MV-4-11 (cell line): ENCODE measurements around the gene GDPD3.

Experiments used
- DNase-seq: peaks from one replicate; lab custom pipeline; 2025; lab: John Stamatoyannopoulos, UW

Gene GDPD3

DNA sequence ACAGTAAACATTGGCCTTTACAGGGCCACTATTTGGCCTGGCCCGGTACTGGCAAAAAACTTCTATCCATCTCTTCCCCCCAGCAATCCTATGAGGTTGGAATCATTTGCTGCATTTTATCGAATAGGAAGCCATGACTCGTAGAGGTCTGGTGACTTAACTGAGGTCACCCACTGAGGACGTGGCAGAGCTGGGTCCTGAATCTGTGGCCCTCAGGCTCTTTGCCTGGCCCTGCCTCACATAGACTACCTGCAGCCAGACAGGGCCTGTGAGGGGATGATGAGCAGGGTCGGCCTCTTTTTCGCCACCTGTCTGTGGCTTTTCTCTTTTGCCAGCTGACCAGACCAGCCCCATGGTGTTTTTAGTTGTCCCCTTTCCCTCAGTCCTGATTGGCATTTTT lies 35.7 kb downstream of the GDPD3 start:
- DNase-seq = no peak

DNA sequence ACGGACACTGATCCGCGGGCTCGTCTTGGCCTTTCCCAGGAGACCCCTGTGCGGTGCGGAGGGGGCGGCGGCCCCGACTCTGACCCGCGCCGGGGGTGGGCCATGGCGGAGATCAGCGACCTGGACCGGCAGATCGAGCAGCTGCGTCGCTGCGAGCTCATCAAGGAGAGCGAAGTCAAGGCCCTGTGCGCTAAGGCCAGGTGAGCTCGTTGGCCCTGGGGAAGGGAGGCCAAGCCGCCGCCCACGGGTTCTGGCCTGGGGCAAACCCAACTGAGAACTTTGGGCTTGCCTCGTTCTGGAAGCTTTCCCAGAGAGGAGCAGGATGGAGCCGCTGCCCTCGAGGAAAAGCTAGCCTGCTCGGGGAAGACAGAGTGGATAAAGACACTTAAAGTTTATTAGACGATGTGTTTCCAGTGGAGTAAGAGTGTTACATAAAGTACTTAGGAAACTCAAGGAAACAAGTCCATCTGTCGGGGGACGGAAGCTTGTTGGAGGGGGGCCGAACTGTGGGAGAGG lies 37.0 kb downstream of the GDPD3 start:
- DNase-seq = no peak

DNA sequence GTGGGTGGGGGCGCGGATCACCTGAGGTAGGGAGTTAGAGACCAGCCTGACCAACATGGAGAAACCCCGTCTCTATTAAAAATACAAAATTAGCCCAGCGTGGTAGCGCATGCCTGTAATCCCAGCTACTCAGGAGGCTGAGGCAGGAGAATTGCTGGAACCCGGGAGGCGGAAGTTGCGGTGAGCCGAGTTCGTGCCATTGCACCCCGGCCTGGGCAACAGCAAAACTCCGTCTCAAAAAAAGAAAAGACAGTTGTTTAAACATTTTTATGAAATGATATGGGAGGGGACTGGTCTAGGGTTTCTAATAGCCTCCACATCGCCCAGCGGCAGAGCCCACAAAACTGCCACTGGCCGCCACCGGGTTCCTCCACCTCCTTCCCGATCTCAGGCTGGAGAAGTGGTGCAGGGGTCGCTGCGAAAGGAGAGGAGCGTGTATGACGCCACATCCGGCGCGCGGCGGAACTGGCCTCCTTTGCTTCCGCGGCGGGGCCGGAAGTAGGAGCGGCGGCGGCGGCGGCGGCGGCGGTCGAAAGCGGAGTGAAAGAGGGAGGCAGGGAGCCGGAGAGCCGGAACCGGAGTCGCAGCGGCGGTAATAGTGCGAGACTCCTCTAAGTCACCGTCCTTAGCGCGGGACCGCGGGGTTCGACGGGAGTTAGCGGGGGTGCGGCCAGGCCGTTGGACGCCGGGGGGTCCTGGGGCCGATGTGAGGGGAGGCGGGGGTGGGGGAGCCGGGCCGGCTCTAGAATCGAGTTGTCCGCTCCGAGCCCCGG lies 37.6 kb downstream of the GDPD3 start, which contains the start of gene PPP4C:
PPP4C (plus strand) TSS at position 492 of the 773 bp plus-strand sequence. CDS start 384 bp downstream, outside the sequence.
- peak; percentile 83 for DNase-seq

DNA sequence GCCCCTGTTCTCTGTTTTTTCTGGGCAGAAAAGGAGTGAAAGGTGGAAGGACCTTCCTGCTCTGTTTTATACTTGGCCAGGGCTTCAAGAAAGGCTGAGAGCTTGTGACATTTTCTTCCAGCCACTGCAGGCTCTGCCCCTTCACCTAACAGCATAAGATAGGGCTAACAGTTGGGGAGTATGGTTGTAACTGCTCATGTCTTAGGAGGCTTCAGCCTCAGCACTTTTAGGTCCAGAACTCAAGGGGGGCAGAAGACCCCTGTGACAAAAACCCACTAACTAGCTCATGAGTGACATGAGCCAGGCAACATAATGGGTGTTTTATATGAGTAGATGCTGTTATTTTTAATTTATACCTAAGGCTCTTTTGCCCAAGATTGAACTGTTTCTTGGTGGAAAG lies 42.8 kb downstream of the GDPD3 start:
- no peak for DNase-seq

DNA sequence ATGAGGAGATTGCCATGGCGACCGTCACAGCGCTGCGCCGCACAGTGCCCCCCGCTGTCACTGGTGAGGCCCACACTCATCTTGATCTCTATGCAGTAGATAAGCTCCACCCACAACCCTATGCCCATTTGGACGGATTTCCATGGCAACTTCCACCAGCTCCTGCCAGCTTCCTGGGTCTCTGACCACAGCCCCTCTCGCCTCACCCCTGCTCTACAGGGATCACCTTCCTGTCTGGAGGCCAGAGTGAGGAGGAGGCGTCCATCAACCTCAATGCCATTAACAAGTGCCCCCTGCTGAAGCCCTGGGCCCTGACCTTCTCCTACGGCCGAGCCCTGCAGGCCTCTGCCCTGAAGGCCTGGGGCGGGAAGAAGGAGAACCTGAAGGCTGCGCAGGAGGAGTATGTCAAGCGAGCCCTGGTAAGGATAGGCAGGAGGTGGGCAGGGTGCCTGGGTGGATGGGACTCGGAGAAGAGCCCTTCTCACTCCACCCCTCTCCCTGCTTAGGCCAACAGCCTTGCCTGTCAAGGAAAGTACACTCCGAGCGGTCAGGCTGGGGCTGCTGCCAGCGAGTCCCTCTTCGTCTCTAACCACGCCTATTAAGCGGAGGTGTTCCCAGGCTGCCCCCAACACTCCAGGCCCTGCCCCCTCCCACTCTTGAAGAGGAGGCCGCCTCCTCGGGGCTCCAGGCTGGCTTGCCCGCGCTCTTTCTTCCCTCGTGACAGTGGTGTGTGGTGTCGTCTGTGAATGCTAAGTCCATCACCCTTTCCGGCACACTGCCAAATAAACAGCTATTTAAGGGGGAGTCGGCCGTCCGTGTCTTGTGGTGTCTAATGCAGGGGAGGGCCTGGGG lies 43.5 kb downstream of the GDPD3 start:
- no peak for DNase-seq

DNA sequence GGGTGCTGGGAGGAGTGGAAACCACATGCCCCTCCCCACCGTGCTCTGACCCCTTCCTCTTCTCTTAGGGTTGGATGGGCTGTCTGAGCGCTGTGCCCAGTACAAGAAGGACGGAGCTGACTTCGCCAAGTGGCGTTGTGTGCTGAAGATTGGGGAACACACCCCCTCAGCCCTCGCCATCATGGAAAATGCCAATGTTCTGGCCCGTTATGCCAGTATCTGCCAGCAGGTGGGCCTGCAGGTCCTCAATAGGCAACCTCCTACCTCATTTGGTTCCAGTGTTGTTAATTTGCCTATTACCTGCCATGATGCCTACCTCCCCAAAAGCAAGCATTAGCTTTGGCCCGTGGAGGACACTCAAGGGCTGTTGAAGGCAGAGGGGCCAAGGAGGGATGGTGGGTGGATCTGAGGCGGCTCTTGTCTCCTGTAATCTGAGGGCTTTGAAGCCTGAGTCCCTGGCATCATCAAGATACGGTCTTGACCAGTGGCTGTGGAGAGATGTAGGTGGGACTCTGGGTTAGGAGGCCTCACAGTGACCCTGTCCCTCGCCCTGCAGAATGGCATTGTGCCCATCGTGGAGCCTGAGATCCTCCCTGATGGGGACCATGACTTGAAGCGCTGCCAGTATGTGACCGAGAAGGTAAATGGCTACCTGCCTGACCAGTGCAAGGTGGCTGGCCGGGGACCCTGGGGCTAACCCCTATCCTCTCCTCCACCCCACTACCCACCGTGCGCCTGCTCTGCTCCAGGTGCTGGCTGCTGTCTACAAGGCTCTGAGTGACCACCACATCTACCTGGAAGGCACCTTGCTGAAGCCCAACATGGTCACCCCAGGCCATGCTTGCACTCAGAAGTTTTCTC lies 44.4 kb downstream of the GDPD3 start:
- peak; percentile 25 for DNase-seq

DNA sequence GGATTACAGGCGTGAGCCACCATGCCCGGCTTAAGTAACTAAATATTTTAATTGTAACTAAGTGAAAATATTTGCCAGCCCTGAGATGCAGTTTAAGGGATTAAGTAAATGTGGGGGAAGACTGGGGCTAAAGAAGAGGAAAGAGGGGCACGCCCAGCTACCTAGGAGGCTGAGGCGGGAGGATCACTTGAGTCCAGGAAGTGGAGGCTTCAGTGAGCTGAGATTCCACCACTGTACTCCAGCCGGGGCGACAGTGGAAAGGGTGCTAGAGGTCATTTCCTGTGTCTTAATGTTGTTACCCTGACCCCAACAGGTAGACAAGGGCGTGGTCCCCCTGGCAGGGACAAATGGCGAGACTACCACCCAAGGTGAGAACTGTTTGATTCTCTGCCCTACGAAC lies 45.0 kb downstream of the GDPD3 start:
- no peak for DNase-seq

DNA sequence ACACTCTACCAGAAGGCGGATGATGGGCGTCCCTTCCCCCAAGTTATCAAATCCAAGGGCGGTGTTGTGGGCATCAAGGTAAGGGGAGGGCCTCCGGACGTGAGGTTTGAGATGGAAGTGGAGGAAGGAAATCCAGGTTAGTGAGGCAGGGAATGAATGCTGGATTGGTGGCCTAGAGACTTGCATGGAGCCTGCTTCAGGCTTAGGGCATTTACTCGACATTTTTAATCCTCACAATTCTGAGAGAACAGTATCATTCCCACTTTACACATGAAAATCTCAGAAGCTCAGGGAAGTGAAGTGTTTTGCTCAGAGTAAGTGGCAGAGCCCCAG lies 45.8 kb downstream of the GDPD3 start:
- DNase-seq = no peak

DNA sequence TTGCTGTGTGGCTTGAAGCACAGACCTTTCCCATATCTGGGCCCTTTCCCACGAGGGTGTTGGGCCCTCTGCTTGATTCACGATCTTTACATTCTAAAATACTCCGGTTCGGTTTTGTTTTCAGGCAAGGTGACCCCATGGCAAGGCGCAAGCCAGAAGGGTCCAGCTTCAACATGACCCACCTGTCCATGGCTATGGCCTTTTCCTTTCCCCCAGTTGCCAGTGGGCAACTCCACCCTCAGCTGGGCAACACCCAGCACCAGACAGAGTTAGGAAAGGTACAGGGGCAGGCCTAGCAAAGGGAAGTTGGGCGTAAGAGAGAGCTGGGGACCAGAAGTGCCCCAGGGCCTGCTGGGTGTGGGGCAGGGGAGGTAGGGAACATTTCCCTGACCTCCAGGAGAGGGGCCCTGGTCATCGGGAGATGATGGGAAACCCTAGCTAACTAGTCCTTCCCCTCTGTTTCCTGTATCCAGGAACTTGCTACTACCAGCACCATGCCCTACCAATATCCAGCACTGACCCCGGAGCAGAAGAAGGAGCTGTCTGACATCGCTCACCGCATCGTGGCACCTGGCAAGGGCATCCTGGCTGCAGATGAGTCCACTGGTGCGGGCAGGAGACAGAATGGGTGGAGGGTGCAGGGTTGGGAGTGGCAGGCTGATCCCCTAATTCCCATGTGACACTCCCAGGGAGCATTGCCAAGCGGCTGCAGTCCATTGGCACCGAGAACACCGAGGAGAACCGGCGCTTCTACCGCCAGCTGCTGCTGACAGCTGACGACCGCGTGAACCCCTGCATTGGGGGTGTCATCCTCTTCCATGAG lies 46.4 kb downstream of the GDPD3 start:
- DNase-seq = no peak

DNA sequence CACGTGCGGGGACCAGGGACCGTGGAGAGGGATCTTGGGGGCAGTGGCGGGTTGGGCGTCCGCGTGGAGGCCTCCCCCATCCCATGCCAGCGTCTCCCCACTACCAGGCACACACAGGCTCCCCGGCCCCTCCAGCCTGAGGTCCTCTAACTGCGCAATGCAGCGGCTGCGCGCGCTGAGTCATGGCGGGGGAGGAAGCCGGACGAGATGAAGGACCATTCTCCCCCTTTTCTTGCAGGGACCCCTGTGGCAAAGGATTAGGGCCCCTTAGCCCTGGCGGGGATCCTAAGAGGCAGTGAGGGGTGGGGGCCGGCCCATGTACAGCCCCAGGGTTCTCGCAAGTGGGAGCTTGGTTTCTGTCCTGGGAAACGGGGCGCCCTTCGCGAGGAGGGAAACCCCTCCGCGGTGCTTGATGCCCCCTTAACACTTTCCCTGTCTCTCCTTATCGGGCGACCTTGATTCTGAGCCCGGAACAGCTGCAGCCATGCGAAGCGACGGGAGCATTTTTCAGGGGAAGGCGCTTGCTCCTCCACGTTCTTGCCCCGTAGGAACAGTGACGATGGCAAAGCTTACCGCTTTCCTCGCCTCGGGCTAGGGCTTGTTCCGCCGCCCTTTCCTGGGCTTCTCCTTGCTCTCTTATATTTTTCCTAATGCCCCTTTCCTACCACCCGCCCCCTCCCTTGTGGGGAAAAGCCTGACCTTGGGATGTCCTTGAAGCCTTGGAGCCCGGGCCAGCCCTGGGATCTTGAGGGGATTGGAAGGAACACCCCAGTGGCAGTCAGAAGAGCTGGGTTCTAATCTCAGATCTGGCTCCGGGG lies 47.2 kb downstream of the GDPD3 start:
- DNase-seq = peak; percentile 48

DNA sequence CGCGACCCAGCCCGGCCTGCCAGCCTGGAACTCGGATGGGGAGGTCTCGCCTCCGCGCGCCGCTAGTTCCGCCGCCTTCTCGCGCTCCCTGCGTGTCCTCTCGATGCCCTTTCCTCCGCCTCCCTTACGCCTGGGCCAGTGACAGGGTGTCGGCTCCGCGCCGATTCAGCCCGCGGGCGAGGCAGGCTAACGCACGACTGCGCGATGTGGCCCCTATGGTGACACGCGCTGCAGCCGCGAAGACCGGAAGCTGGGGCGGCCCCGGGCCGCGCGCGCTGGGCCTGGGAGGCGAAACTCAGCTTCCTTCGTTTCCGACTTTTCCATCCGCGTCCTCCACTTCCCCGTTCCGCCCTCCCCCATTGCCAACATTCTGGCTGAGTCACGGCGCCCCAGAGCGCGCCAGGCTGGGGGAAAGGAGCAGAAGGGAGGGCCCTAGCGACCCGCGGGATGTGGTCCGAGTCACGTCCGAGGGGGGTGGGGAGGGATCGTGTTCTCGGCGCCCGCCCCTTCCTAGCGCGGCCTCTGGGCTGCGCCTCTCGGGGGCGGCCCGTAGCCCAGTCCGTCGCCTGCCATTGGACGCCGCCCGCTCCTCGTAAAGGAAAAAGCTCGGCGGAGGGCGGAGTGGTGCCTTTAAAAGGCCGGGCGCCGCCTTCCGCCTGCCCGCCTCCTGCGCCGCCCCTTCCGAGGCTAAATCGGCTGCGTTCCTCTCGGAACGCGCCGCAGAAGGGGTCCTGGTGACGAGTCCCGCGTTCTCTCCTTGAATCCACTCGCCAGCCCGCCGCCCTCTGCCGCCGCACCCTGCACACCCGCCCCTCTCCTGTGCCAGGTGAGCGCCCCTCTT lies 48.0 kb downstream of the GDPD3 start, which contains the start of gene ALDOA:
ALDOA (plus strand) TSS at position 659 of the 841 bp plus-strand sequence. CDS start 1,138 bp downstream, outside the sequence.
- DNase-seq = peak; percentile 98

DNA sequence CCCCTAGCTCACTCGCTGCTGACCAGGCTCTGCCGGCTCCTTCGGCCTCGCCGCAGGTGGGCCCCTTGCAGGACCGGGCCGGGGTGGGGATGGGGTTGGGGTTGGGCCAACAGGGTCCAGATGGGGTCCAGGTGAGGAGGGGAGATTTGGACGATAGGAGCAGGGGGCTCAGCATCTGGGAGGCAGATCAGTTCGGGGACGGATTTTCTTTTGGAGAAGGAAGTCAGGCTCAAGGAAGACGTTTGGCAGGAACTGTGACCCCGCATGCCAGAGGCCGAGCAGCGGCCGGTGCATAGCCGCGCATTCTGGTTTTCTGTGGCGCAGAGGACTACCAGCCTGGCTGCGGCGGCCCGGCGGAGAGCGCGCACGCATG lies 48.6 kb downstream of the GDPD3 start:
- no peak for DNase-seq

DNA sequence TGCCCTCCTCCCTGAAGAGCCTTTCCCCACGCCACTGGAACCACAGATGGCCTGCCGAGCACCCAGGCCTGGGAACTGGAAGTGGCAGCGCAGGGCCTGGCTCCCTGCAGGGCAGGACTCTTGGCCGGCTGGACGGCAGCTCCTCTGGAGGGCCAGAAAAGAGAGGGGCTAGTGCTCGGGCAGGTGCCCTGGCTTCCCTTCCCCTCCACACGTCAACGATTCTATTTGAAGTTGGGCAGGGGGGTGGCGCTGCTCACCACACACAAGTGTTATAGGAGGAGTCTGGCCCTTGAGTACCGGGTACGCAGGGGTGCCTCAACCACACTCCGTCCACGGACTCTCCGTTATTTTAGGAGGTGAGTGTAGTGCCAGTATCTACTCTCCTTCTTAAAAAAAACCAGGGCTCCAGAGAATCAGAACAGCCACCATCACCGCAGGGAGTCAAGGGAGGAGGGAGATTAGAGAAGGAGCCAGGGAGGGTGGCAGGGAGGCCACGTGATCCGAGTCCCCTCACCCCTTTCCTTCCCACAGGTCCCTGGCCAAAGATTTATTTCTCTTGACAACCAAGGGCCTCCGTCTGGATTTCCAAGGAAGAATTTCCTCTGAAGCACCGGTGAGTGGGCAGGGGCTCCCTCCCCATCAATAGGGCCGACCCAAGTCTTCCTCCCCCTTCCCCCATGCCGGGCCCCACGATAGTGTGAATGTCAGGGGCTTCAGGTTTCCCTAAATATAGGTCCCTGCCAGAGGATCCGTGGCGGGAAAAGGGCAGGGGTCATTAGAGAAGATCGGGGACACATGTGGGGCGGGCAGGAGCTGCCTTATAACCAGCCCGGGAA lies 49.2 kb downstream of the GDPD3 start:
- DNase-seq = peak; percentile 81

DNA sequence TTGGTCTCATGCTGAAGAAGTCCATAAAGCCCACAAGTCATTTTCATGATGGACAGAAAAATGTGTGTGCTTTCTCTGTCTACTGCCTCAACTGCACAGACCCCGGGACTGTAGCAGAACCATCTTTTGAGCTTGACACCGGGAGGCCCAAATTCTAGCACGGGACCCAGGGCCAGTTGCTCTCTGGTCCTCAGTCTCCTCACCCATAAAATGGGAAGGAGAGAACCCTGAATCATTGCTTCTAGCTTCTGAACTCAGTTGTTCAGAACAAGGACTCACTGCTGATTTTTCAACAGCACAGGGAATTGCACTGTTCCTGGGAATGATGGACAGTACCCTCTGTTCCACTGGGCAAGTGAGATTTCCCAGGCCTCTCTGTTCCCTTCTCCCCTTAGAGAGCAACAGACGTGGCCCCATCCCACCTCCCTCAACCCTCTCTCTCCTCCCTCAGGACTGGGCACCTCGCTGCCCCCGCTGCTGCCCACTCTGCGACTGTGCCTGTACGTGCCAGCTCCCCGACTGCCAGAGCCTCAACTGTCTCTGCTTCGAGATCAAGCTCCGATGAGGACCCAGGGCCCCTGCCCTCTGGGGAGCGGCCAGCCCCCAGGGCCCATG lies 50.0 kb downstream of the GDPD3 start:
- no peak for DNase-seq

DNA sequence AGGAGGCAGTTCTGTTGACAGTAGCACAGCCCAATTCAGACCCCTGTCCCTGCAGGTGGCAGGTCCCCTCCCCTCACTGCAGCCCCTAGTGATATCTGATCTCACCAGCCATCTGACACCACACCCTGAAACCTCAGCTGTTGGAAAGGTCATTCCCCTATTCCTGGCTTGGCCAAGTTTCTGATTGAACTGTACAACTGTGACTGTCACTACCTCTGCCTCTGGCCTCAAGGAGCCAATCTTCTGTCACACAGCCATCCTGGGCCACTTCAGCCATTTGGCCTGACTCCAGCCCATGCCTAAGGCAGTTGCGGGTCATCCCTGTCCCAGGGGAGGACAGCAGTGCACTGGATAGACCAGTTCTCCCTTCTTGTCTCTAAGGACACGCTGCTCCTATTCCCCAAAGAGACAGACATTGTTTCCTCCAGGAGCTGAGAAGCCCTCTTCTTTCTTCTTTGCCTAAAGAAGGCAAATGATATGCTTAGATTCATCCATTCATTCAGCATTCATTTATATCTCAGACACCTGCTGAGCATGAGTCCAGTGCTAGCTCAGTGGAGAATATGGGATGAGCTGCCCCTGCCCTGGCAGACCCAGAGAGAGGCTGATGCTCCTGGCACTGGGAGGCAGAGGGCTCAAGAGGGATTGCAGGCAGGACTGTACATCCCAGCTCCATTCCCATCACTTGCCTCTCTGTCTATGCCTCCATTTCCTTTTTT lies 52.3 kb downstream of the GDPD3 start:
- DNase-seq = no peak

DNA sequence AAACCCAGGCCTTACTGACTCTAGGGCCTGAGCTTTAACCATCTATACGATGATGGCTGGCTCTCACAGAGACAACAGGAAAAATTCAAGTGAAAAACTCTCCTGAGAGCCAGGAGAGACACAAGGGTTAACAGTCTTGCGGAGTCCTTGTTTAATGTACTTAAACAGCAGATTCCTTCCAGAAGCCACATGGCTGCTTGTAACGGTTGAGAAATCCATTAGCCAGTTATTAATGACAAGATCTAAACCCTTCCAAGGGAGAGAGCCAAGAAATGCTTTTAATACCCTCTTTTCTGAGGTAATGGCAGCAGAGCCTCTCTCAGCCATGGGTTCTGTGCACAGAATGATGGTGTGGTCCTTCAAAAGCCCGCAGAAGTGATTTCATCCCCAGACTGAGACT lies 53.0 kb downstream of the GDPD3 start:
- DNase-seq = no peak

DNA sequence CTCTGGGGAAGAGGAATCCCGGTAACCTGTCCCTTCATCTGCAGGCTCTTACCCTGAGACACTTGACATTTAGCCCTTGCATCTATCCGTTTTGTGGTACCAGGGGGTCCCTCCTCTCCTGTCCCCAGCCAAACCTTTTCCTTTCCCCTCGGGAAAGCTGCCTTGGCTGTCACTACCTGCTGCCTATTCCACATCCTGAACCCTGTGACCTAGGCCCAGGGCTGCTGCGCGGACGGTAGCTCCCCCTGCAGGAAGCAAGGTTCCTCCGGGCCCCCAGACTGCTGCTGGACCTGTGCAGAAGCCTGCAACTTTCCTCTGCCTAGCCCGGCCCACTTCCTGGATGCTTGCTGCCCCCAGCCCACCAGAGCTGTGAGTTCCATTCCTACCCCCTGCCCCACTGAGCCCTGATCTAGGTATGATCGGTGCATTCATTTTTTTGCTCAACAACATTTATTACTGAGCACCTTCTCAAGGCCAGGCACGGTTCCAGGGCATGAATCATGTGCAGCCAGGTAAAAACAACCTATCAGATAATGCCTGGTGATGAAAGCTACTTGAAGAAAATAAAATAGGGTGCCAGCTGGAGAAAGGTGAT lies 58.3 kb downstream of the GDPD3 start:
- DNase-seq = peak; percentile 18
